ENCODE data around the gene ARL4D. TPM values are rescaled to one million over a fixed set of nuclear protein-coding genes. Genes with fewer than 3 reads are reported as not detected.

Gene ARL4D
- total and polyA plus RNA-seq, 2 of the 8 experiments (the other 6 are each of a cell fraction or from before 2014, with no cell fraction given) = 8.4 to 9.2 TPM

DNA sequence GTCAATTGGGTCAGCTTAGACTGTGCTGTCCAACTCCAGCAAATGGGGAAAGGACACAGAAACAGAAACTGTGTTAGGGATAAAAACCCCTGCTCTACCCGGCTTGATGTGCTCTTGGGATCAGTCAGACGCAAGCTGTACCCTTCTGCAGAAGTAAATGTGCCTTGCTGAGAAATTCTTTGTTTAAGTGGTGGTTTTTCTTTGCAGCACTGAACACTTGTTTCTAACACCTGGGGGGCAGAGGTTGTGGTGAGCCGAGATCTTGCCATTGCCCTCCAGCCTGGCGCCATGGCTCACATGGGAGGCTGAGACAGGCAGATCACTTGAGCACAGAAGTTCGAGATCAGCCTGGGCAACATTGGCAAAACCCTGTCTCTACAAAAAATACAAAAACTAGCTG is 18.5 kb upstream of the ARL4D start:
- FAIRE-seq = no peak
- Histone ChIP-seq H3K56ac (replicated peaks; ENCODE audit: insufficient read length, low read depth, low read length) (no peak overlapping the region), H3K9me3 (ENCODE audit: insufficient read depth in 2 of 2, low read depth in 1 of 2, low read length in 1 of 2) (no peaks in the 10 kb centered on the region), H4K8ac (ENCODE audit: extremely low read depth, insufficient read depth, low read length) (no peak overlapping the region), H2BK15ac (ENCODE audit: low read length) (no peak overlapping the region), H2BK5ac (ENCODE audit: low read depth, low read length) (no peak overlapping the region), H3K79me1 (ENCODE audit: low read depth, low read length) (no peaks in the 10 kb centered on the region), H4K91ac (replicated peaks; ENCODE audit: insufficient read length, low read length) (no peak overlapping the region), H3K14ac (ENCODE audit: insufficient read length) (no peak overlapping the region), H3K36me3 (ENCODE audit: control insufficient read depth in 2 of 4, insufficient read depth in 4 of 4, low read length in 3 of 4) (no peaks in the 10 kb centered on the region), H3K23me2 (ENCODE audit: low read depth, low read length) (no peaks in the 10 kb centered on the region), H3K9ac (replicated peaks in 1 of 4; ENCODE audit: extremely low read depth in 1 of 4, low read depth in 3 of 4, low read length in 3 of 4) (no peak overlapping the region), H2AFZ (ENCODE audit: low read length) (no peak overlapping the region), H3K27me3 (replicated peaks in 1 of 4; ENCODE audit: control insufficient read depth in 3 of 4, extremely low read depth in 1 of 4, insufficient read depth in 3 of 4, low read length in 3 of 4) (no peaks in the 10 kb centered on the region), H2BK12ac (ENCODE audit: low read depth, low read length) (no peak overlapping the region), H3K4me3 (ENCODE audit: extremely low read depth in 1 of 4, insufficient read depth in 2 of 4, low read depth in 3 of 4, low read length in 4 of 4) (no peak overlapping the region), H4K20me1 (replicated peaks in 1 of 2; ENCODE audit: control insufficient read depth in 1 of 2, insufficient read depth in 2 of 2, low read length in 2 of 2) (no peaks in the 10 kb centered on the region), H3K18ac (ENCODE audit: extremely low read depth, low read length) (no peak overlapping the region), H3K79me2 (ENCODE audit: control insufficient read depth in 1 of 2, insufficient read depth in 2 of 2, low read length in 2 of 2) (no peaks in the 10 kb centered on the region), H3K23ac (ENCODE audit: insufficient read length) (no peak overlapping the region), H3K4me1 (replicated peaks in 1 of 4; ENCODE audit: control insufficient read depth in 3 of 4, insufficient read depth in 4 of 4, low read length in 3 of 4) (peaks cover 0 to 3% (median 0%) of the 10 kb centered on the region in 4 experiments; a peak in 2 of 7 replicates), H2BK20ac (ENCODE audit: low read length) (no peak overlapping the region), H3K4me2 (ENCODE audit: insufficient read depth in 1 of 2, low read depth in 2 of 2, low read length in 2 of 2) (no peak overlapping the region), H4K5ac (ENCODE audit: insufficient read length, low read depth, low read length) (no peak overlapping the region), H3K27ac (ENCODE audit: low read depth, low read length) (no peak overlapping the region), H2AK5ac (ENCODE audit: low read depth, low read length) (no peak overlapping the region), H2BK120ac (replicated peaks; ENCODE audit: low read depth, low read length) (no peak overlapping the region), H3K4ac (replicated peaks; ENCODE audit: insufficient read length, low read depth, low read length) (no peak overlapping the region)
- no peak for TF ChIP-seq POLR2A (IDR thresholded peaks at IDR 0.05; ENCODE audit: control extremely low read depth in 1 of 2, low read depth in 2 of 2, low read length in 2 of 2)
- TF ChIP-seq RAD21 (IDR thresholded peaks at IDR 0.05 in 1 of 2, conservative IDR thresholded peaks at IDR 0.05 in 1 of 2; ENCODE audit: low read depth in 2 of 2, low read length in 2 of 2) = no peak
- TF ChIP-seq RXRA (IDR thresholded peaks at IDR 0.05; ENCODE audit: insufficient read depth, low read depth, low read length) = no peak
- no peak for TF ChIP-seq RNF2 (IDR thresholded peaks at IDR 0.05; ENCODE audit: borderline replicate concordance, low read depth, low read length, missing control alignments, poor library complexity, severe bottlenecking)
- no peak for TF ChIP-seq POU5F1 (IDR thresholded peaks at IDR 0.05; ENCODE audit: low read depth, low read length)
- 87% methylated on average over 5 of the region's 5 CpGs; no CpG with 5 or more reads in 1 of the 2 experiments for WGBS, 2 experiments (ENCODE audit: extremely low coverage in 1 of 2, insufficient coverage in 1 of 2, insufficient read length in 1 of 2, insufficient replicate concordance in 2 of 2, low coverage in 1 of 2, low lambda C conversion rate in 2 of 2, missing lambda C conversion rate in 1 of 2)
- no peak for DNase-seq (ENCODE audit: low read depth in 1 of 2, low spot score in 2 of 2)
- ChIA-PET POLR2A (ENCODE audit: partially characterized antibody) (interaction anchor here (2.9 to 6.8 kb wide), 2 partner anchors 13 to 19 kb away, joined by 12 to 117 read pairs; no protein-coding TSS in a partner anchor), CTCF (ENCODE audit: partially characterized antibody) (interaction anchor here (0.7 to 3.7 kb wide), 5 partner anchors 8 to 44 kb away, joined by 3 to 17 read pairs (median 6); no protein-coding TSS in a partner anchor)
